IMR-90 (cell line): ENCODE results near the gene NEK9. TPM values are rescaled to one million over a fixed set of nuclear protein-coding genes. Genes with fewer than 3 reads are reported as not detected.

Experiments
- ATAC-seq: fragments of 200-7000 bp; cut with Tn5 transposase; 2 replicates; pipeline ENCODE4 v1.9.1; 2020; ENCODE audit warnings: low read depth, mild to moderate bottlenecking, moderate library complexity
- BruUV-seq: library from RNA; stranded (reverse); fragments of 400-500 nt; replicated peaks from 2 replicates; lab custom pipeline; 2021; lab: Mats Ljungman, UMichigan
- CTCF ChIA-PET: fragments of 300-600 bp; formaldehyde crosslinking; extraction: SDS; loops from one replicate; lab custom pipeline; 2021; ENCODE audit warnings: antibody characterized with exemption; lab: Yijun Ruan, JAX
- POLR2A ChIA-PET: fragments of 300-600 bp; sonication (Branson Sonifier 250); formaldehyde crosslinking; loops from one replicate; lab custom pipeline; 2022; ENCODE audit warnings: antibody characterized with exemption; ENCODE audit not compliant: unreplicated experiment; lab: Charles Lee
- DNase-seq: peaks from one replicate; pipeline ENCODE4 v3.0.0; 2013
- H2AFZ ChIP-seq: replicated peaks from 2 replicates; pipeline ENCODE3; 2013; ENCODE audit warnings: low read length, mild to moderate bottlenecking; ENCODE audit not compliant: poor library complexity
- H2AK5ac ChIP-seq: 2 replicates; pipeline ENCODE4 v1.6.1; 2013; ENCODE audit warnings: low read depth, low read length, inconsistent platforms
- H2AK9ac ChIP-seq: replicated peaks from 2 replicates; pipeline ENCODE3; 2013; ENCODE audit warnings: mild to moderate bottlenecking, low read depth, low read length, moderate library complexity; ENCODE audit not compliant: poor library complexity
- H2BK120ac ChIP-seq: 2 replicates; pipeline ENCODE4 v1.6.1; 2013; ENCODE audit warnings: low read depth, low read length, inconsistent platforms
- H2BK15ac ChIP-seq: 3 replicates; pipeline ENCODE4 v1.6.1; 2013; ENCODE audit warnings: low read depth, low read length, inconsistent platforms
- H2BK20ac ChIP-seq: 2 replicates; pipeline ENCODE4 v1.6.1; 2013; ENCODE audit warnings: low read depth, mild to moderate bottlenecking, inconsistent platforms, low read length, moderate library complexity
- H2BK5ac ChIP-seq: 2 replicates; pipeline ENCODE4 v1.6.1; 2013; ENCODE audit warnings: mild to moderate bottlenecking, low read depth, low read length, inconsistent platforms; ENCODE audit not compliant: poor library complexity, severe bottlenecking
- H3K14ac ChIP-seq: replicated peaks from 2 replicates; pipeline ENCODE4 v1.6.1; 2013; ENCODE audit warnings: low read depth, low read length, inconsistent platforms
- H3K18ac ChIP-seq: 2 replicates; pipeline ENCODE4 v1.6.1; 2013; ENCODE audit warnings: low read depth, low read length, control low read depth
- H3K23ac ChIP-seq: 2 replicates; pipeline ENCODE4 v1.6.1; 2013; ENCODE audit warnings: low read depth, low read length, inconsistent platforms
- H3K27ac ChIP-seq: 2 replicates; pipeline ENCODE4 v1.5.1; 2013; ENCODE audit warnings: mild to moderate bottlenecking, control low read depth, low read length; ENCODE audit not compliant: insufficient read depth
- H3K27me3 ChIP-seq: 2 replicates; pipeline ENCODE4 v1.6.1; 2013; ENCODE audit warnings: low read length; ENCODE audit not compliant: control insufficient read depth, insufficient read depth
- H3K36me3 ChIP-seq: 2 replicates; pipeline ENCODE4 v1.6.1; 2013; ENCODE audit warnings: low read length, mixed read lengths; ENCODE audit not compliant: control insufficient read depth, insufficient read depth
- H3K4ac ChIP-seq: 2 replicates; pipeline ENCODE4 v1.6.1; 2013; ENCODE audit warnings: low read depth, low read length, inconsistent platforms
- H3K4me1 ChIP-seq: 2 replicates; pipeline ENCODE4 v1.6.1; 2013; ENCODE audit warnings: low read length, mixed read lengths; ENCODE audit not compliant: control insufficient read depth, insufficient read depth
- H3K4me2 ChIP-seq: 2 replicates; pipeline ENCODE4 v1.6.1; 2013; ENCODE audit warnings: low read depth, mild to moderate bottlenecking, control low read depth, low read length, moderate library complexity
- H3K4me3 ChIP-seq: 2 replicates; pipeline ENCODE4 v1.5.1; 2013; ENCODE audit warnings: low read depth, mild to moderate bottlenecking, control low read depth, low read length, moderate library complexity; ENCODE audit not compliant: insufficient read depth
- H3K56ac ChIP-seq: 2 replicates; pipeline ENCODE4 v1.6.1; 2013; ENCODE audit warnings: low read length, inconsistent platforms; ENCODE audit not compliant: insufficient read depth; ENCODE audit errors: extremely low read depth
- H3K79me1 ChIP-seq, 2 experiments: 2 replicates each; pipeline ENCODE4 v1.6.1; 2013; ENCODE audit warnings: low read length in 2 of 2, inconsistent platforms in 1 of 2, low read depth in 1 of 2
- H3K9ac ChIP-seq: 2 replicates; pipeline ENCODE4 v1.6.1; 2013; ENCODE audit warnings: low read depth, low read length, control low read depth
- H3K9me1 ChIP-seq: 2 replicates; pipeline ENCODE4 v1.6.1; 2013; ENCODE audit warnings: low read length, inconsistent platforms; ENCODE audit not compliant: insufficient read depth
- H3K9me3 ChIP-seq: 2 replicates; pipeline ENCODE4 v1.6.1; 2013; ENCODE audit warnings: low read length; ENCODE audit not compliant: control insufficient read depth, insufficient read depth
- H4K20me1 ChIP-seq: 2 replicates; pipeline ENCODE4 v1.6.1; 2013; ENCODE audit warnings: low read length, inconsistent platforms; ENCODE audit not compliant: insufficient read depth
- H4K5ac ChIP-seq: 2 replicates; pipeline ENCODE4 v1.6.1; 2013; ENCODE audit warnings: mild to moderate bottlenecking, low read depth, low read length, control low read depth
- H4K8ac ChIP-seq, 2 experiments: 2 replicates each; pipeline ENCODE4 v1.6.1; 2013; ENCODE audit warnings: low read depth in 2 of 2, low read length in 2 of 2, control low read depth in 1 of 2, inconsistent platforms in 1 of 2
- H4K91ac ChIP-seq: 2 replicates; pipeline ENCODE4 v1.6.1; 2013; ENCODE audit warnings: low read depth, low read length, inconsistent platforms; ENCODE audit not compliant: insufficient read depth
- CEBPB ChIP-seq: IDR thresholded peaks from 2 replicates; pipeline ENCODE4 v1.6.1; 2012; ENCODE audit warnings: low read depth, low read length, improper control_type of control experiment
- CHD1 ChIP-seq: IDR thresholded peaks from 2 replicates; pipeline ENCODE4 v1.6.1; 2012; ENCODE audit warnings: low read depth, low read length, improper control_type of control experiment
- CTCF ChIP-seq: conservative IDR thresholded peaks from 2 replicates; pipeline ENCODE4 v1.5.1; 2012; ENCODE audit warnings: mild to moderate bottlenecking, low read depth, low read length, improper control_type of control experiment
- ELK1 ChIP-seq: fragments of 150-350 bp; IDR thresholded peaks from 2 replicates; pipeline ENCODE4 v1.6.1; 2016; ENCODE audit warnings: low read depth, mild to moderate bottlenecking, low read length, moderate library complexity, borderline replicate concordance
- FOS ChIP-seq: fragments of 150-350 bp; IDR thresholded peaks from 2 replicates; pipeline ENCODE4 v1.6.1; 2016; ENCODE audit warnings: low read depth, low read length
- MAFK ChIP-seq: IDR thresholded peaks from 2 replicates; pipeline ENCODE4 v1.6.1; 2012; ENCODE audit warnings: low read depth, low read length, improper control_type of control experiment
- MAZ ChIP-seq: IDR thresholded peaks from 2 replicates; pipeline ENCODE4 v1.6.1; 2012; ENCODE audit warnings: low read depth, mild to moderate bottlenecking, low read length, improper control_type of control experiment, moderate library complexity, borderline replicate concordance
- MXI1 ChIP-seq: IDR thresholded peaks from 2 replicates; pipeline ENCODE4 v1.6.1; 2012; ENCODE audit warnings: low read depth, mild to moderate bottlenecking, low read length, moderate library complexity, borderline replicate concordance
- NFE2L2 ChIP-seq: fragments of 150-350 bp; IDR thresholded peaks from 2 replicates; pipeline ENCODE4 v1.6.1; 2016; ENCODE audit warnings: low read depth, mild to moderate bottlenecking, low read length
- POLR2A ChIP-seq: IDR thresholded peaks from 2 replicates; pipeline ENCODE4 v1.6.1; 2012; ENCODE audit warnings: mild to moderate bottlenecking, low read depth, low read length
- RAD21 ChIP-seq: IDR thresholded peaks from 2 replicates; pipeline ENCODE4 v1.6.1; 2012; ENCODE audit warnings: low read length, improper control_type of control experiment
- RCOR1 ChIP-seq: IDR thresholded peaks from 2 replicates; pipeline ENCODE4 v1.6.1; 2012; ENCODE audit warnings: mild to moderate bottlenecking, low read length, improper control_type of control experiment; ENCODE audit not compliant: insufficient replicate concordance
- SMC3 ChIP-seq: fragments of 150-350 bp; IDR thresholded peaks from 2 replicates; pipeline ENCODE4 v1.6.1; 2016; ENCODE audit warnings: low read depth, mild to moderate bottlenecking, antibody characterized with exemption, low read length, moderate library complexity
- USF2 ChIP-seq: fragments of 150-350 bp; IDR thresholded peaks from 2 replicates; pipeline ENCODE4 v1.6.1; 2017; ENCODE audit warnings: mild to moderate bottlenecking, antibody characterized with exemption, low read length, low read depth
- WGBS, 2 experiments: methylation state at CpG; one replicate each; pipeline versions ENCODE4 v1.1.5 to v1.1.7; 2013; ENCODE audit warnings: missing lambda C conversion rate in 2 of 2; ENCODE audit not compliant: insufficient read length in 1 of 2; ENCODE audit errors: extremely low coverage in 2 of 2; 5-methylcytosine and 5-hydroxymethylcytosine counted together
- dilution Hi-C: fragments of 300-500 bp; cut with HindIII; formaldehyde crosslinking; loops from one replicate; pipeline ENCODE4 v1.14.3; 2018; ENCODE audit warnings: low sequenced_read_pairs; ENCODE audit not compliant: unreplicated experiment
- in situ Hi-C: fragments of 300-500 bp; cut with MboI; formaldehyde crosslinking; loops from 3 replicates; pipeline ENCODE4 v1.14.3; 2019; ENCODE audit warnings: low sequenced_read_pairs, inconsistent platforms, mixed read lengths
- intact Hi-C: fragments of 100-400 bp; cut with micrococcal nuclease; formaldehyde crosslinking; loops from 2 replicates; pipeline ENCODE4 v1.10.0; 2022
- polyA plus RNA-seq, 3 experiments: library from polyadenylated mRNA; depleted of rRNA; stranded (reverse); fragments of >200 nt; gene quantifications; 2 replicates each; pipeline ENCODE4 v1.2.3, GENCODE V29; 2012; ENCODE audit warnings: low replicate concordance in 1 of 3
- total RNA-seq: library from RNA; depleted of rRNA; stranded (reverse); fragments of >200 nt; gene quantifications from 2 replicates; pipeline ENCODE4 v1.2.3, GENCODE V29; 2012

The NEK9 gene
- total and polyA plus RNA-seq, 2 of the 4 experiments (the other 2 are of a cell fraction), result 22.9 to 23.2 TPM

- H2BK20ac ChIP-seq, result peak within 1 kb of the TSS; percentile 67
- BruUV-seq, result no TSS peak
- peak within 1 kb of the TSS; percentile 70 for H3K18ac ChIP-seq
- H2AK5ac ChIP-seq, result peak within 1 kb of the TSS; percentile 72
- dilution Hi-C loops, result no loop called here
- peak within 1 kb of the TSS; percentile 89 for H2AFZ ChIP-seq
- peak within 1 kb of the TSS; percentile 81 for H4K5ac ChIP-seq
- H3K79me1 ChIP-seq, result peaks cover 5 to 37% of the 10 kb centered on the region in 2 experiments; a peak in 3 of 4 replicates
- peak within 1 kb of the TSS; percentile 84 to 98 for H4K8ac ChIP-seq
- CTCF ChIA-PET, result no interaction called here
- peak within 1 kb of the TSS; percentile 79 for H2BK120ac ChIP-seq
- WGBS, 2 experiments, result 0% methylated on average over 12 of the region's 49 CpGs; no CpG with 5 or more reads in 1 of the 2 experiments
- DNase-seq, result peak; percentile 85
- peak within 1 kb of the TSS; percentile 95 for H3K56ac ChIP-seq
- no peaks in the 10 kb centered on the region for H3K9me1 ChIP-seq
- H3K23ac ChIP-seq, result peak within 1 kb of the TSS; percentile 96
- peak within 1 kb of the TSS; percentile 94 for H3K27ac ChIP-seq
- H3K4ac ChIP-seq, result peak within 1 kb of the TSS; percentile 97
- ATAC-seq, result peak; percentile 85
- H3K4me2 ChIP-seq, result peak within 1 kb of the TSS; percentile 99
- H2BK5ac ChIP-seq, result peak within 1 kb of the TSS; percentile 94
- peak within 1 kb of the TSS; percentile 82 for H2AK9ac ChIP-seq
- no peaks in the 10 kb centered on the region for H3K27me3 ChIP-seq
- H3K9ac ChIP-seq, result peak within 1 kb of the TSS; percentile 99
- H3K36me3 ChIP-seq, result no peaks in the 10 kb centered on the region
- peak within 1 kb of the TSS; percentile 75 for H3K4me3 ChIP-seq
- in situ Hi-C loops, result no loop called here
- POLR2A ChIA-PET, result interaction anchor here (0.7 kb wide), 1 partner anchor 97 kb away, joined by 3 read pairs; no protein-coding TSS in a partner anchor
- peak within 1 kb of the TSS; percentile 99 for H3K14ac ChIP-seq
- peak within 1 kb of the TSS; percentile 79; the same call in 1 of the 3 replicates for H2BK15ac ChIP-seq
- H4K91ac ChIP-seq, result peak within 1 kb of the TSS; percentile 81
- peaks cover 28% of the 10 kb centered on the region; the same call in 1 of the 2 replicates for H4K20me1 ChIP-seq
- intact Hi-C loops, result loop anchor here (1.0 to 5.0 kb wide), 2 partner anchors 83 to 101 kb away; partner anchors contain the start of gene FOS
- H3K4me1 ChIP-seq, result no peaks in the 10 kb centered on the region
- no peaks in the 10 kb centered on the region for H3K9me3 ChIP-seq
- TF ChIP-seq MAZ, result no peak
- TF ChIP-seq POLR2A, result peak; percentile 82; the same call in 1 of the 2 replicates
- TF ChIP-seq NFE2L2, result no peak
- TF ChIP-seq SMC3, result no peak
- TF ChIP-seq MXI1, result no peak; the same call in 1 of the 2 replicates
- TF ChIP-seq CTCF, result no peak
- no peak for TF ChIP-seq RAD21
- TF ChIP-seq MAFK, result no peak
- no peak for TF ChIP-seq RCOR1
- TF ChIP-seq CEBPB, result no peak
- TF ChIP-seq ELK1, result no peak
- TF ChIP-seq FOS, result no peak
- TF ChIP-seq CHD1, result 0 out of 2 replicates have a peak, but pooled peaks have one; percentile 31
- peak; percentile 98 for TF ChIP-seq USF2
Measured at GRCh38 chr14:75176142-75176820, 49.4 kb upstream of the NEK9 start, which contains the start of gene TMED10. Gene TMED10 (minus strand): TSS chr14:75176612. CDS start chr14:75176579, 33 bp downstream.
